SK-N-SH treated with all-trans-retinoic acid at 6 μM for 48 hours (cell line): ENCODE data around the gene MALT1.

Experiments
- ATAC-seq: fragments of 200-7000 bp; cut with Tn5 transposase; 3 replicates; pipeline ENCODE4 v1.9.1; 2020; ENCODE audit warnings: mild to moderate bottlenecking, moderate library complexity
- ARNTL ChIP-seq: fragments of 450-650 bp; formaldehyde crosslinking; IDR thresholded peaks from 2 replicates; pipeline ENCODE4 v1.5.0; 2020; ENCODE audit warnings: low read depth, mild to moderate bottlenecking, moderate library complexity, borderline replicate concordance
- BACH2 ChIP-seq: fragments of 250-450 bp; sonication (Bioruptor Pico); IDR thresholded peaks from 2 replicates; pipeline ENCODE4 v1.9.0; 2021; ENCODE audit warnings: mild to moderate bottlenecking, borderline replicate concordance
- CSDC2 ChIP-seq: fragments of 250-450 bp; sonication (Bioruptor Pico); IDR thresholded peaks from 2 replicates; pipeline ENCODE4 v1.5.0; 2020; ENCODE audit warnings: mild to moderate bottlenecking, moderate library complexity
- ESRRG ChIP-seq: fragments of 250-450 bp; sonication (Bioruptor Pico); IDR thresholded peaks from 2 replicates; pipeline ENCODE4 v1.6.1; 2021; ENCODE audit warnings: mild to moderate bottlenecking
- GLIS3 ChIP-seq: fragments of 250-450 bp; sonication (Bioruptor Pico); IDR thresholded peaks from 2 replicates; pipeline ENCODE4 v1.5.0; 2020; ENCODE audit warnings: mild to moderate bottlenecking, moderate library complexity
- OSR1 ChIP-seq: fragments of 250-450 bp; sonication (Bioruptor Pico); IDR thresholded peaks from 2 replicates; pipeline ENCODE4 v1.8.0; 2022; ENCODE audit warnings: moderate library complexity, mild to moderate bottlenecking, inconsistent platforms
- PPARA ChIP-seq: fragments of 250-450 bp; sonication (Bioruptor Pico); IDR thresholded peaks from 2 replicates; pipeline ENCODE4 v1.5.0; 2020; ENCODE audit warnings: mild to moderate bottlenecking, borderline replicate concordance
- RARB ChIP-seq: fragments of 250-450 bp; sonication (Bioruptor Pico); IDR thresholded peaks from 2 replicates; pipeline ENCODE4 v1.8.0; 2021; ENCODE audit warnings: mild to moderate bottlenecking, moderate library complexity
- SNAI2 ChIP-seq: fragments of 250-450 bp; sonication (Bioruptor Pico); IDR thresholded peaks from 2 replicates; pipeline ENCODE4 v1.5.0; 2020; ENCODE audit warnings: mild to moderate bottlenecking, moderate library complexity
- TCF4 ChIP-seq: fragments of 250-450 bp; sonication (Bioruptor Pico); IDR thresholded peaks from 2 replicates; pipeline ENCODE4 v1.8.0; 2021; ENCODE audit warnings: mild to moderate bottlenecking, moderate library complexity, borderline replicate concordance
- TOX ChIP-seq: fragments of 250-450 bp; sonication (Bioruptor Pico); IDR thresholded peaks from 2 replicates; pipeline ENCODE4 v1.8.0; 2021; ENCODE audit warnings: mild to moderate bottlenecking, moderate library complexity, borderline replicate concordance
- ZC3H10 ChIP-seq: fragments of 250-450 bp; sonication (Bioruptor Pico); IDR thresholded peaks from 2 replicates; pipeline ENCODE4 v1.5.1; 2021; ENCODE audit warnings: mild to moderate bottlenecking, moderate library complexity
- ZFP30 ChIP-seq: fragments of 450-650 bp; formaldehyde crosslinking; IDR thresholded peaks from 2 replicates; pipeline ENCODE4 v1.5.0; 2022; ENCODE audit warnings: mild to moderate bottlenecking, moderate library complexity
- ZNF565 ChIP-seq: fragments of 450-650 bp; formaldehyde crosslinking; conservative IDR thresholded peaks from 2 replicates; pipeline ENCODE4 v1.5.0; 2020; ENCODE audit warnings: low read depth, mild to moderate bottlenecking, moderate library complexity
- ZNF70 ChIP-seq: fragments of 450-650 bp; formaldehyde crosslinking; IDR thresholded peaks from 2 replicates; pipeline ENCODE4 v1.5.0; 2020; ENCODE audit warnings: mild to moderate bottlenecking, moderate library complexity
- ZNF8 ChIP-seq: fragments of 450-650 bp; formaldehyde crosslinking; IDR thresholded peaks from 2 replicates; pipeline ENCODE4 v1.5.0; 2020; ENCODE audit warnings: mild to moderate bottlenecking, moderate library complexity
- TF ChIP-seq, protein P1 (sequence below): fragments of 250-450 bp; sonication (Bioruptor Pico); IDR thresholded peaks from 2 replicates; pipeline ENCODE4 v1.5.0; 2020; ENCODE audit warnings: mild to moderate bottlenecking, moderate library complexity
- TF ChIP-seq, protein P2 (sequence below): fragments of 250-450 bp; sonication (Bioruptor Pico); IDR thresholded peaks from 2 replicates; pipeline ENCODE4 v1.8.0; 2021; ENCODE audit warnings: low read depth, mild to moderate bottlenecking, moderate library complexity, borderline replicate concordance
- TF ChIP-seq, protein P3 (sequence below): fragments of 250-450 bp; sonication (Bioruptor Pico); IDR thresholded peaks from 2 replicates; pipeline ENCODE4 v1.5.1; 2020; ENCODE audit warnings: low read depth, mild to moderate bottlenecking, moderate library complexity
- TF ChIP-seq, protein P4 (sequence below): fragments of 250-450 bp; sonication (Bioruptor Pico); IDR thresholded peaks from 2 replicates; pipeline ENCODE4 v1.5.1; 2021; ENCODE audit warnings: mild to moderate bottlenecking, moderate library complexity

Gene MALT1

DNA sequence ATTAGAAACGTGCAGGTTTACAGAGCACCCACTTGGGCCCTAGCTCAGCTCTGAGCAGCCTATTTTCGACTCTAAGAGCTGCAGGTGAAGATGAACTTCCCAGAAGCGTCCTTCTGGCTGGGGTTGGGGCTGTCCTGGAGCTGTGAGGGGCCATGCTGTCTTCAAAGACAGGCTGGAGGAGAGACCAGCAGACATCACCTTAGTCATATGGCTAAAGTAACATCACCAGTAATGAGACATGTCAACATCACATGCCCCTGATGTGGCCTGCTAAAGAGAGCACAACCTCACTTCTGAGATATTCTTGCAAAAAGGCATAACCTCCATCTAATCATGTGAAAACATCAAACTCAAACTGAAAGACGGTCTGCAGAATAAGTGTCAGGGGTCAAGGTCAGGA is 106.2 kb downstream of the MALT1 start:
- ATAC-seq: no peak
- TF ChIP-seq ZNF70 (CRISPR knock-in tag) (no peak), PPARA (CRISPR knock-in tag) (no peak)

DNA sequence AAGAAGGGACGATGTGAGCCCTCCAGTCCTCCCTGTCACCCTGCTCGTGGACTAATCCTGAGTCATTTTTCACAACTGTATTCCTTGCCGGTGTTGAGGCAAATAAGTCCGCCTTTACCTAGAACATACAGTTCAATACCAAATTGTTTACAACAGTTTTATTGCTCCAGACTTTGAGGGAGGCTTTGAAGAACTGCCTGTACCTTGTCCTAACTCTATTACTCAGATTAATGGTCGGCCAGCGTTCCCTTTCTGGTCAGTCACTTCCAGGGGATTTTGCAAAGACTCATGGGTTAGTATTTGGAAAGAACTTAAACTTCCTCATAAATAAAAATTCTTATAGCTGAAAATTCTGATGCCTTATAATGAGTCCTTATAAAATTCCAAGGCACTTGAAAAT is 108.3 kb downstream of the MALT1 start:
- TF ChIP-seq RARB (no peak), TCF4 (no peak), ESRRG (CRISPR knock-in tag) (no peak), GLIS3 (CRISPR knock-in tag) (no peak), PPARA (CRISPR knock-in tag) (no peak), SNAI2 (CRISPR knock-in tag) (no peak)
- TF ChIP-seq, protein P1, sequence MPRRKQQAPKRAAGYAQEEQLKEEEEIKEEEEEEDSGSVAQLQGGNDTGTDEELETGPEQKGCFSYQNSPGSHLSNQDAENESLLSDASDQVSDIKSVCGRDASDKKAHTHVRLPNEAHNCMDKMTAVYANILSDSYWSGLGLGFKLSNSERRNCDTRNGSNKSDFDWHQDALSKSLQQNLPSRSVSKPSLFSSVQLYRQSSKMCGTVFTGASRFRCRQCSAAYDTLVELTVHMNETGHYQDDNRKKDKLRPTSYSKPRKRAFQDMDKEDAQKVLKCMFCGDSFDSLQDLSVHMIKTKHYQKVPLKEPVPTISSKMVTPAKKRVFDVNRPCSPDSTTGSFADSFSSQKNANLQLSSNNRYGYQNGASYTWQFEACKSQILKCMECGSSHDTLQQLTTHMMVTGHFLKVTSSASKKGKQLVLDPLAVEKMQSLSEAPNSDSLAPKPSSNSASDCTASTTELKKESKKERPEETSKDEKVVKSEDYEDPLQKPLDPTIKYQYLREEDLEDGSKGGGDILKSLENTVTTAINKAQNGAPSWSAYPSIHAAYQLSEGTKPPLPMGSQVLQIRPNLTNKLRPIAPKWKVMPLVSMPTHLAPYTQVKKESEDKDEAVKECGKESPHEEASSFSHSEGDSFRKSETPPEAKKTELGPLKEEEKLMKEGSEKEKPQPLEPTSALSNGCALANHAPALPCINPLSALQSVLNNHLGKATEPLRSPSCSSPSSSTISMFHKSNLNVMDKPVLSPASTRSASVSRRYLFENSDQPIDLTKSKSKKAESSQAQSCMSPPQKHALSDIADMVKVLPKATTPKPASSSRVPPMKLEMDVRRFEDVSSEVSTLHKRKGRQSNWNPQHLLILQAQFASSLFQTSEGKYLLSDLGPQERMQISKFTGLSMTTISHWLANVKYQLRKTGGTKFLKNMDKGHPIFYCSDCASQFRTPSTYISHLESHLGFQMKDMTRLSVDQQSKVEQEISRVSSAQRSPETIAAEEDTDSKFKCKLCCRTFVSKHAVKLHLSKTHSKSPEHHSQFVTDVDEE: no peak
- TF ChIP-seq, protein P2, sequence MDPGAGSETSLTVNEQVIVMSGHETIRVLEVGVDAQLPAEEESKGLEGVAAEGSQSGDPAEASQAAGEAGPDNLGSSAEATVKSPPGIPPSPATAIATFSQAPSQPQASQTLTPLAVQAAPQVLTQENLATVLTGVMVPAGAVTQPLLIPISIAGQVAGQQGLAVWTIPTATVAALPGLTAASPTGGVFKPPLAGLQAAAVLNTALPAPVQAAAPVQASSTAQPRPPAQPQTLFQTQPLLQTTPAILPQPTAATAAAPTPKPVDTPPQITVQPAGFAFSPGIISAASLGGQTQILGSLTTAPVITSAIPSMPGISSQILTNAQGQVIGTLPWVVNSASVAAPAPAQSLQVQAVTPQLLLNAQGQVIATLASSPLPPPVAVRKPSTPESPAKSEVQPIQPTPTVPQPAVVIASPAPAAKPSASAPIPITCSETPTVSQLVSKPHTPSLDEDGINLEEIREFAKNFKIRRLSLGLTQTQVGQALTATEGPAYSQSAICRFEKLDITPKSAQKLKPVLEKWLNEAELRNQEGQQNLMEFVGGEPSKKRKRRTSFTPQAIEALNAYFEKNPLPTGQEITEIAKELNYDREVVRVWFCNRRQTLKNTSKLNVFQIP (CRISPR knock-in tag): no peak
- ATAC-seq: no peak

DNA sequence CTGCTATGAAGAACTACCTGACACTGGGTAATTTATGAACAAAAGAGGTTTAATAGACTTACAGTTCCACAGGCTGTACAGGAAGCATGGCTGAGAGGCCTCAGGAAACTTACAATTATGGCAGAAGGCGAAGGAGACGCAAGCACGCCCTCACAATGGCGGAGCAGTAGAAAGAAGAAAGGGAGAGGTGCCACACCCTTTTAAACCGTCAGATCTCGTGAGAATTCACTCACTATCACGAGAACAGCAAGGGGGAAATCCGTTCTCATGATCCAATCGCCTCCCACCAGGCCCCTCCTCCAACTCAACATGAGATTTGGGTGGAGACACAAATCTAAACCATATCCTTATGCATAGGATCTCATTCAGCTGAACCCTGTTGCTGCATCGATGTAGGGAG is 108.8 kb downstream of the MALT1 start:
- no peak for ATAC-seq
- TF ChIP-seq ZNF70 (CRISPR knock-in tag) (no peak), BACH2 (no peak), ZNF565 (CRISPR knock-in tag) (no peak), PPARA (CRISPR knock-in tag) (no peak), ZFP30 (no peak), ARNTL (CRISPR knock-in tag) (no peak), CSDC2 (CRISPR knock-in tag) (no peak), OSR1 (CRISPR knock-in tag) (no peak), ZC3H10 (no peak), TCF4 (no peak), ZNF8 (no peak), ESRRG (CRISPR knock-in tag) (no peak), TOX (CRISPR knock-in tag) (no peak), RARB (no peak)
- TF ChIP-seq, protein P3, sequence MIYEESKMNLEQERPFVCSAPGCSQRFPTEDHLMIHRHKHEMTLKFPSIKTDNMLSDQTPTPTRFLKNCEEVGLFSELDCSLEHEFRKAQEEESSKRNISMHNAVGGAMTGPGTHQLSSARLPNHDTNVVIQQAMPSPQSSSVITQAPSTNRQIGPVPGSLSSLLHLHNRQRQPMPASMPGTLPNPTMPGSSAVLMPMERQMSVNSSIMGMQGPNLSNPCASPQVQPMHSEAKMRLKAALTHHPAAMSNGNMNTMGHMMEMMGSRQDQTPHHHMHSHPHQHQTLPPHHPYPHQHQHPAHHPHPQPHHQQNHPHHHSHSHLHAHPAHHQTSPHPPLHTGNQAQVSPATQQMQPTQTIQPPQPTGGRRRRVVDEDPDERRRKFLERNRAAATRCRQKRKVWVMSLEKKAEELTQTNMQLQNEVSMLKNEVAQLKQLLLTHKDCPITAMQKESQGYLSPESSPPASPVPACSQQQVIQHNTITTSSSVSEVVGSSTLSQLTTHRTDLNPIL (CRISPR knock-in tag): no peak
- TF ChIP-seq, protein P2 (CRISPR knock-in tag): no peak
- TF ChIP-seq, protein P1: no peak
- TF ChIP-seq, protein P4, sequence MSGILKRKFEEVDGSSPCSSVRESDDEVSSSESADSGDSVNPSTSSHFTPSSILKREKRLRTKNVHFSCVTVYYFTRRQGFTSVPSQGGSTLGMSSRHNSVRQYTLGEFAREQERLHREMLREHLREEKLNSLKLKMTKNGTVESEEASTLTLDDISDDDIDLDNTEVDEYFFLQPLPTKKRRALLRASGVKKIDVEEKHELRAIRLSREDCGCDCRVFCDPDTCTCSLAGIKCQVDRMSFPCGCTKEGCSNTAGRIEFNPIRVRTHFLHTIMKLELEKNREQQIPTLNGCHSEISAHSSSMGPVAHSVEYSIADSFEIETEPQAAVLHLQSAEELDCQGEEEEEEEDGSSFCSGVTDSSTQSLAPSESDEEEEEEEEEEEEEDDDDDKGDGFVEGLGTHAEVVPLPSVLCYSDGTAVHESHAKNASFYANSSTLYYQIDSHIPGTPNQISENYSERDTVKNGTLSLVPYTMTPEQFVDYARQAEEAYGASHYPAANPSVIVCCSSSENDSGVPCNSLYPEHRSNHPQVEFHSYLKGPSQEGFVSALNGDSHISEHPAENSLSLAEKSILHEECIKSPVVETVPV (CRISPR knock-in tag): no peak
